ENCODE results near the gene MAGI1. TPM values are rescaled to one million over a fixed set of nuclear protein-coding genes. Genes with fewer than 3 reads are reported as not detected.
A peak's percentile ranks its signal among the peaks of the same experiment; 100 is the strongest.

The MAGI1 gene
- polyA plus RNA-seq, 1 experiment: 14.2 TPM

DNA sequence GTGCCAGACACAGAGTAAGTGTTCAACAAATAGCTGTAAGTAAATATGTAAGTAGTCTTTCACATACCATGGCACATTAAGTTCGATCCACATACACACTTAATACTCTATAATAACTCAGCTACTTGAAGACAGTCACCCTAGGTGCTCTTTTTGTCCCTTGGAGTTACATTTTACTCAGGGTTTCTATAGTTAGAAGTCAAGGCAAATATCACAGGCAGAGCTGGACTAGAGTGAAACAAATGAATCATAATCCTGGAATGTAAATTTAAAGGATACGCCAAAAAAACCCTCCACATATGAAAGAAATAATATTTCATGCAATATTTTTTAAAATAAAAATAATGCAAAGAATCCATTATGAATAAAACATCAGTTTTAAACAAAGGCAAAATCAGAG, 461.8 kb downstream of the MAGI1 start:
- TF ChIP-seq, protein P1, sequence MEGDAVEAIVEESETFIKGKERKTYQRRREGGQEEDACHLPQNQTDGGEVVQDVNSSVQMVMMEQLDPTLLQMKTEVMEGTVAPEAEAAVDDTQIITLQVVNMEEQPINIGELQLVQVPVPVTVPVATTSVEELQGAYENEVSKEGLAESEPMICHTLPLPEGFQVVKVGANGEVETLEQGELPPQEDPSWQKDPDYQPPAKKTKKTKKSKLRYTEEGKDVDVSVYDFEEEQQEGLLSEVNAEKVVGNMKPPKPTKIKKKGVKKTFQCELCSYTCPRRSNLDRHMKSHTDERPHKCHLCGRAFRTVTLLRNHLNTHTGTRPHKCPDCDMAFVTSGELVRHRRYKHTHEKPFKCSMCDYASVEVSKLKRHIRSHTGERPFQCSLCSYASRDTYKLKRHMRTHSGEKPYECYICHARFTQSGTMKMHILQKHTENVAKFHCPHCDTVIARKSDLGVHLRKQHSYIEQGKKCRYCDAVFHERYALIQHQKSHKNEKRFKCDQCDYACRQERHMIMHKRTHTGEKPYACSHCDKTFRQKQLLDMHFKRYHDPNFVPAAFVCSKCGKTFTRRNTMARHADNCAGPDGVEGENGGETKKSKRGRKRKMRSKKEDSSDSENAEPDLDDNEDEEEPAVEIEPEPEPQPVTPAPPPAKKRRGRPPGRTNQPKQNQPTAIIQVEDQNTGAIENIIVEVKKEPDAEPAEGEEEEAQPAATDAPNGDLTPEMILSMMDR (IDR thresholded peaks at IDR 0.05; ENCODE audit: low read depth, low read length): no peak
- no peaks in the 10 kb centered on the region for H3K9me3 ChIP-seq (ENCODE audit: control insufficient read depth, insufficient read depth, low read length)
- ChIA-PET CTCF (interaction anchor here (0.8 kb wide), 1 partner anchor 1044 kb away, joined by 3 read pairs; no protein-coding TSS in a partner anchor), POLR2A (no interaction called here)
- H3K27me3 ChIP-seq (ENCODE audit: control insufficient read depth, insufficient read depth, low read length): no peaks in the 10 kb centered on the region
- peak; percentile 4 for DNase-seq (ENCODE audit: low read depth, low spot score)
- no peak overlapping the region for H3K27ac ChIP-seq (ENCODE audit: low read depth, low read length)
- H3K4me3 ChIP-seq (ENCODE audit: low read depth, low read length): no peak overlapping the region

DNA sequence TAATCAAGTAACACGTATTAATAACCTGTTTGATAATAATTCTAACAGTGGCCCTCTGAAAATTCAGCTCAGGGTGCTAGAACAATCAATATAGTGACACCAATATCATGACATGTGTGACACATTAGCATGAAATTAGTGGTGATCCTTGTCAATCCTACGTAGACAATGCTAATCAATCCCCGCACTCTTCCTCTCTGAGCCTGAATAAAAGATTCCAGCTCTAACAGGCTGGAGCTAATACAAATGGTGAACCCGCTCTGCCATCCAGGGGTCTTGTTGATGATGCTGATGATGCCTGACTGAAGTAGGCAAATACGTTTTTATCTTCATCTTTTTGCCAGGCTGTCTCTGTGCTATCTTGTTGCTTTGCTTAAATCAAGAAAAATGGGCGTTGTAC, 462.5 kb downstream of the MAGI1 start:
- Histone ChIP-seq H3K9me3 (ENCODE audit: control insufficient read depth, insufficient read depth, low read length) (no peaks in the 10 kb centered on the region), H3K27ac (ENCODE audit: low read depth, low read length) (peak overlapping the region; percentile 23), H3K4me3 (ENCODE audit: low read depth, low read length) (no peak overlapping the region), H3K27me3 (ENCODE audit: control insufficient read depth, insufficient read depth, low read length) (no peaks in the 10 kb centered on the region)
- no peak for DNase-seq (ENCODE audit: low read depth, low spot score)
- TF ChIP-seq, protein P1 (IDR thresholded peaks at IDR 0.05; ENCODE audit: low read depth, low read length): no peak
- ChIA-PET POLR2A (no interaction called here), CTCF (interaction anchor here (1.1 kb wide), 1 partner anchor 1042 kb away, joined by 3 read pairs; no protein-coding TSS in a partner anchor)

DNA sequence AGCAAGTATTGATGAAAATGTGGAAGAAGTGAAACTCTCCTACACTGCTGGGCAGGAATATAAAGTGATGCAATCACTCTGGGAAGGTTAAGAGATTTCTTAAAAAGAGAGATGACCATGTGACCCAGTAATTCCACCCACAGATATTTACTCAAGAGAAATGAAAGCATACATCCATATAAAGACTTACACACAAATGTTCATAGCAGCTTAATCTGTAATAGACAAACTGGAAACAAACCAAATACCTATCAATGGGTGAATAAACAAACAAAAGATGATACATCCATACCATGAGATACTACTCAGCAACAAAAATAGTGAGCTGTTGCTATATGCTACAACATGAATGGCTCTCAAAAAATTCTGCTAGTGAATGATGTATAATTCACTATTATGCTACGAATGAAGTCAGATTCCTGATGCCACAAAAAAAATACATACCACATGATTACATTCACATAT, 463.3 kb downstream of the MAGI1 start:
- CTCF ChIA-PET: interaction anchor here (0.5 to 1.1 kb wide), 2 partner anchors 137 to 1042 kb away, joined by 3 to 4 read pairs; no protein-coding TSS in a partner anchor
- peak; percentile 88 for DNase-seq (ENCODE audit: low read depth, low spot score)
- TF ChIP-seq, protein P1 (IDR thresholded peaks at IDR 0.05; ENCODE audit: low read depth, low read length): no peak
- no peak overlapping the region for H3K27ac ChIP-seq (ENCODE audit: low read depth, low read length)
- no peaks in the 10 kb centered on the region for H3K27me3 ChIP-seq (ENCODE audit: control insufficient read depth, insufficient read depth, low read length)
- no peaks in the 10 kb centered on the region for H3K9me3 ChIP-seq (ENCODE audit: control insufficient read depth, insufficient read depth, low read length)
- POLR2A ChIA-PET: interaction anchor here (0.7 kb wide), 1 partner anchor 26 kb away, joined by 3 read pairs; no protein-coding TSS in a partner anchor
- H3K4me3 ChIP-seq (ENCODE audit: low read depth, low read length): no peak overlapping the region

DNA sequence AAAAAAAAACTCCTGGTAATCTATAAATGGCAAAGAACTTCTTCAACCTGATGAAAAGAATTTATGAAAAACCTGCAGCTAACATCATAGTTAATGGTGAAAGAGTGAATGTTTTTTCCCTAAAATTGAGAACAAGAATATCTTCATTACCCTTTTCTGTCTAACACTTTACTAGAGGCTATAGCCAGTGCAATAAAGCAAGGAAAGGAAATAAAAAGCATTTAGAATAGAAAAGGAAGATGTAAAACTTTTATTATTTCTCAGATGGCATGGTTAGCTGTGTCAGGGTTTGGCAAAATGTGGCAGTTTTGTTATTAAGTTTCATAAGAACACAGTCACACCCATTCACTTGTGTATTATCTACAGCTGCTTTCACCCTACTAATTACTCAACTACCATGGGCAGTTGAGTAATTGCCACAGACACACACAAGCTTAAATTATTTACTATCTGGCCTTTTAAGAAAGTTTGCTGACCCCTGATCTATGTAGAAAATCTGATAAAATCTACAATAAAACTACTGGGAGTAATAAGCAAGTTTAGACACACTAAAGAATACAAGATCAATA, 465.1 kb downstream of the MAGI1 start:
- TF ChIP-seq, protein P1 (IDR thresholded peaks at IDR 0.05; ENCODE audit: low read depth, low read length): no peak
- DNase-seq (ENCODE audit: low read depth, low spot score): no peak
- CTCF ChIA-PET: no interaction called here
- POLR2A ChIA-PET: no interaction called here
- Histone ChIP-seq H3K27ac (ENCODE audit: low read depth, low read length) (no peak overlapping the region), H3K27me3 (ENCODE audit: control insufficient read depth, insufficient read depth, low read length) (no peaks in the 10 kb centered on the region), H3K9me3 (ENCODE audit: control insufficient read depth, insufficient read depth, low read length) (no peaks in the 10 kb centered on the region), H3K4me3 (ENCODE audit: low read depth, low read length) (no peak overlapping the region)

DNA sequence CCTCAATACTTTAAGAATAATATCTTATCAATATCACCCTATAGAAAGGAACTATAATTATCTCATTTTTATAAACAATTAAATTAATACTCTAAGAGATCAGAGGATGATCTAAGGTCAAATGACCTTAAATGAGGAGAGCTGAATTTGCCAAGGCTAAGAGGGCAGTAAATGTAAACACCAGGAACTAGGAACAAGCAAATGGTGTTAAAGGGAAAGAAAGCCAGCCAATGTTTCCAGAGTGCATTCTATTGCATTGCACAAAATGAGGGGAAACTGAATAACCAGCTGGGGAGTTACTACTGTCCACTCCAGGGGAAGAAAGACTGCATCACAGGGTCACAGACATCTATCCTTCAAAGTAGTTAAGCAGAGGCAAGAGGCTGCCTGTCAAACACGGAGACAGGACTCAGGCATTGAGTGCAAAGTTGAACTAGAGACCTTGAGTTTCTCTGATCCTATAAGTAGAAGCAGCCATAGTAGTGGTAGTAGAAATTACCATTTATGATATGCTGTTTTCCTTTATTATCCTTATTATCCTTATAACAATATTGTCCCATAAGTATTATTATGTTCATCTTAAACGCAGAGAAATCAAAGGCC, 466.4 kb downstream of the MAGI1 start:
- TF ChIP-seq, protein P1 (IDR thresholded peaks at IDR 0.05; ENCODE audit: low read depth, low read length): no peak
- Histone ChIP-seq H3K9me3 (ENCODE audit: control insufficient read depth, insufficient read depth, low read length) (no peaks in the 10 kb centered on the region), H3K27me3 (ENCODE audit: control insufficient read depth, insufficient read depth, low read length) (no peaks in the 10 kb centered on the region), H3K27ac (ENCODE audit: low read depth, low read length) (no peak overlapping the region), H3K4me3 (ENCODE audit: low read depth, low read length) (no peak overlapping the region)
- ChIA-PET CTCF (no interaction called here), POLR2A (no interaction called here)
- no peak for DNase-seq (ENCODE audit: low read depth, low spot score)
